Measurements from ENCODE around the gene IMPDH1.
"Not testable (repeated sequence)": the region's sequence is repeated elsewhere in the genome, so short reads cannot be mapped to it uniquely, and the experiment has no call there.

IMPDH1 gene

DNA sequence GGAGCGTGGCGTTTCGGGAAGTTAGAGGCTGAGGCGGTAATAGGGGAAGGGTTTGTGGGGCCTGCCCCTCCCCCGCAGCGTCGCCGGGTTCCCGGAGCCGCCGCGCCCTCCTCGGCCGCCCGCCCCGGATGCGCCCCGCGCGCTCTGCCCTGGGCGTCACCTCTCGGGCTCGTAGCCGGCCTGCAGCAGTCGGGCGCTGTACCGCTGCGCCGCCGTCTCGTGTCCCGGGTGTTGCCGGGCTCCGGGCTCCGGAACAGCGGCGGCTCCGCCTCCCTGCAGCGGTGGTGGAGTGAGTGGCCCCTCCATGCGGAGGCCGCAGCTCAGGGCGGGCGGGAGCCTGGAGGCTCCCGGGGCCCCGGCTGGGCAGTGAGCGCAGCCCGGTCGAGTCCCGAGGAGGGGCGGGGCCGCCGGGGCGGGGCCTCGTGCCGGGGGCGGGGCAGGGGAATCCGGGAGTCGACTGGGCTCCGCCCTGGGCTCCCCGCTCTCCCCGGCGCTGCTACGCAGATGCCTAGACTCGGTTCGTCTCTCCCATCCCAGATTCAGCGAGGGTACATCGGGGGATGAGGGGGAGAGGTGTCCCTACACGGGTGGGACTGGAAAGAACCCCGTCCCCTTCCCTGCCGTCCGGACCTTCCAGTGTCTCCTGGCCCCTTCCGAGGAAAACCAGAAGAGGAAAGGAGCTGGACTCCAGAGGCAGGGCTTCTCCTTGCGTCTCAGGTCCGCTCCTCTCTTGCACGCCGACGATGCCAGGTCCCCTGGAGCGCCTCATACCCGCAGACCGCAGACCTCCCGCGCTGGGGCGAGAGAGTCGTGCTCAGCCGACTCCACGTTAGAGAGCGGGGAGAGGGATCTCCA lies at the start of gene IMPDH1:
Gene IMPDH1, minus strand, starts transcription at position 387 of the 855 bp plus-strand sequence. Its CDS starts 81 bp downstream, at position 306.
- H3K27me3 ChIP-seq (ENCODE audit: control insufficient read depth in 2 of 2, insufficient read depth in 2 of 2, low read length in 2 of 2), result no peaks in the 10 kb centered on the region
- peak within 1 kb of the TSS; percentile 90 to 91 for H3K4me3 ChIP-seq (ENCODE audit: low read length in 2 of 2)
- no peaks in the 10 kb centered on the region for H3K9me3 ChIP-seq (ENCODE audit: control insufficient read depth in 2 of 2, low read length in 2 of 2)
- peak within 1 kb of the TSS; percentile 86 to 88 for H3K27ac ChIP-seq (ENCODE audit: low read depth in 2 of 2, low read length in 2 of 2)
- peaks cover 15 to 26% of the 10 kb centered on the region in 2 donors for H3K4me1 ChIP-seq (ENCODE audit: control insufficient read depth in 2 of 2, insufficient read depth in 2 of 2, low read length in 2 of 2)
- H3K9ac ChIP-seq (ENCODE audit: low read depth in 1 of 2, low read length in 2 of 2), result peak within 1 kb of the TSS; percentile 85
- no peaks in the 10 kb centered on the region for H3K36me3 ChIP-seq (ENCODE audit: control insufficient read depth in 2 of 2, insufficient read depth in 2 of 2, low read length in 2 of 2)

GRCh38 chr7:128459394-128459878 lies 49.7 kb upstream of the IMPDH1 start:
- Histone ChIP-seq H3K27ac (ENCODE audit: low read depth in 2 of 2, low read length in 2 of 2) (no peak overlapping the region), H3K27me3 (ENCODE audit: control insufficient read depth in 2 of 2, insufficient read depth in 2 of 2, low read length in 2 of 2) (no peaks in the 10 kb centered on the region), H3K4me1 (ENCODE audit: control insufficient read depth in 2 of 2, insufficient read depth in 2 of 2, low read length in 2 of 2) (peaks cover 19 to 32% of the 10 kb centered on the region in 2 donors), H3K36me3 (ENCODE audit: control insufficient read depth in 2 of 2, insufficient read depth in 2 of 2, low read length in 2 of 2) (peaks cover 1 to 6% of the 10 kb centered on the region in 2 donors), H3K9me3 (ENCODE audit: control insufficient read depth in 2 of 2, low read length in 2 of 2) (no peaks in the 10 kb centered on the region), H3K9ac (ENCODE audit: low read depth in 1 of 2, low read length in 2 of 2) (no peak overlapping the region), H3K4me3 (ENCODE audit: low read length in 2 of 2) (no peak overlapping the region)

DNA sequence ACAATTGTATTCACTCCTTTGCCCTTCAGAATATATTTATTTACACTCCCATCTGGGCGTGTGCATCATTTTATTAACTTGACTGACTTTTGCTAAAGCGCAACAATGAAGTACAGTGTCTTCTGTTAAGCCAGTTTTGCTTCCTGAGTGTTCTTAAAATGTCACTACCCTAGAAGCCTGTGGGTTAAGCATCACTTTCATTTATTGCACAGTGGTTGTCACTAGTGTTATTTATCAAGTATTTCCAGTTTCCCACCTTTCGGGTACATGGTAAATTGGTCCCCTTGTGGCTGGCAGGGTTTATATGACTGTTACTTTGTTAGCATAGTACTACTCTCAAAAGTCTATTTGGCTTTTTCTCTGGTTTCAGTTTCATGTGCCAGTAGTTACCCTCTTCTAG lies 49.2 kb upstream of the IMPDH1 start:
- peaks cover 1 to 6% of the 10 kb centered on the region in 2 donors for H3K36me3 ChIP-seq (ENCODE audit: control insufficient read depth in 2 of 2, insufficient read depth in 2 of 2, low read length in 2 of 2)
- H3K9me3 ChIP-seq (ENCODE audit: control insufficient read depth in 2 of 2, low read length in 2 of 2), result no peaks in the 10 kb centered on the region
- H3K27me3 ChIP-seq (ENCODE audit: control insufficient read depth in 2 of 2, insufficient read depth in 2 of 2, low read length in 2 of 2), result no peaks in the 10 kb centered on the region
- H3K4me3 ChIP-seq (ENCODE audit: low read length in 2 of 2), result no peak overlapping the region
- H3K9ac ChIP-seq (ENCODE audit: low read depth in 1 of 2, low read length in 2 of 2), result no peak overlapping the region
- H3K4me1 ChIP-seq (ENCODE audit: control insufficient read depth in 2 of 2, insufficient read depth in 2 of 2, low read length in 2 of 2), result peaks cover 19 to 36% of the 10 kb centered on the region in 2 donors
- no peak overlapping the region for H3K27ac ChIP-seq (ENCODE audit: low read depth in 2 of 2, low read length in 2 of 2)

DNA sequence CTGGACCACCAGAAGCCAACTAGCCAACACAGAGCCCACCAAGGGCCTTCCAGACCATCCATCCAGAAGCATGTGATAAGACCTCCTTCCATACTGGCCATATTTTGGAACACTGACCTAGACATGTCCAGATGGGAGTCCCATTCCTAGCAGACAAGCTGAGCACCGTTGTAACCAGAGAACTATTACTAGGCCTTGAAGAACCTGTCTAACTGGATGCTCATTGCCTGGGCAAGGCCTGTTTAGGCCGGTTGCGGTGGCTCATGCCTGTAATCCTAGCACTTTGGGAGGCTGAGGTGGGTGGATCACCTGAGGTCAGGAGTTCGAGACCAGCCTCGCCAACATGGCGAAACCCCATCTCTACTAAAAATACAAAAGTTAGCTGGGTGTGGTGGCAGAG lies 47.6 kb upstream of the IMPDH1 start:
- peak overlapping the region in 1 of 2 donors; percentile 14 for H3K9ac ChIP-seq (ENCODE audit: low read depth in 1 of 2, low read length in 2 of 2)
- not testable (repeated sequence) for H3K27ac ChIP-seq (ENCODE audit: low read depth in 2 of 2, low read length in 2 of 2); H3K9me3 ChIP-seq (ENCODE audit: control insufficient read depth in 2 of 2, low read length in 2 of 2); H3K27me3 ChIP-seq (ENCODE audit: control insufficient read depth in 2 of 2, insufficient read depth in 2 of 2, low read length in 2 of 2); H3K36me3 ChIP-seq (ENCODE audit: control insufficient read depth in 2 of 2, insufficient read depth in 2 of 2, low read length in 2 of 2); H3K4me3 ChIP-seq (ENCODE audit: low read length in 2 of 2)
- peaks cover 19 to 39% of the 10 kb centered on the region in 2 donors for H3K4me1 ChIP-seq (ENCODE audit: control insufficient read depth in 2 of 2, insufficient read depth in 2 of 2, low read length in 2 of 2)

- H3K4me3 ChIP-seq (ENCODE audit: low read length in 2 of 2), result peak overlapping the region; percentile 80 to 84
- H3K36me3 ChIP-seq (ENCODE audit: control insufficient read depth in 2 of 2, insufficient read depth in 2 of 2, low read length in 2 of 2), result peaks cover 1 to 6% of the 10 kb centered on the region in 2 donors
- H3K27me3 ChIP-seq (ENCODE audit: control insufficient read depth in 2 of 2, insufficient read depth in 2 of 2, low read length in 2 of 2), result no peaks in the 10 kb centered on the region
- H3K27ac ChIP-seq (ENCODE audit: low read depth in 2 of 2, low read length in 2 of 2), result peak overlapping the region; percentile 79 to 83
- H3K9me3 ChIP-seq (ENCODE audit: control insufficient read depth in 2 of 2, low read length in 2 of 2), result no peaks in the 10 kb centered on the region
- peak overlapping the region; percentile 80 to 88 for H3K9ac ChIP-seq (ENCODE audit: low read depth in 1 of 2, low read length in 2 of 2)
- peaks cover 19 to 39% of the 10 kb centered on the region in 2 donors for H3K4me1 ChIP-seq (ENCODE audit: control insufficient read depth in 2 of 2, insufficient read depth in 2 of 2, low read length in 2 of 2)
Measured at GRCh38 chr7:128456255-128456725, 46.5 kb upstream of the IMPDH1 start.

- Histone ChIP-seq H3K9me3 (ENCODE audit: control insufficient read depth in 2 of 2, low read length in 2 of 2) (no peaks in the 10 kb centered on the region), H3K27ac (ENCODE audit: low read depth in 2 of 2, low read length in 2 of 2) (peak within 1 kb of the TSS; percentile 79 to 83), H3K27me3 (ENCODE audit: control insufficient read depth in 2 of 2, insufficient read depth in 2 of 2, low read length in 2 of 2) (no peaks in the 10 kb centered on the region), H3K36me3 (ENCODE audit: control insufficient read depth in 2 of 2, insufficient read depth in 2 of 2, low read length in 2 of 2) (peaks cover 1 to 6% of the 10 kb centered on the region in 2 donors), H3K4me1 (ENCODE audit: control insufficient read depth in 2 of 2, insufficient read depth in 2 of 2, low read length in 2 of 2) (peaks cover 19 to 39% of the 10 kb centered on the region in 2 donors), H3K4me3 (ENCODE audit: low read length in 2 of 2) (peak within 1 kb of the TSS; percentile 80 to 84), H3K9ac (ENCODE audit: low read depth in 1 of 2, low read length in 2 of 2) (peak within 1 kb of the TSS; percentile 80 to 88)
Measured at GRCh38 chr7:128455543-128456254, 45.9 kb upstream of the IMPDH1 start, which contains the start of gene HILPDA. TSS of gene HILPDA (plus strand) at chr7:128455878. CDS start at chr7:128457269, 1,391 bp downstream.

DNA sequence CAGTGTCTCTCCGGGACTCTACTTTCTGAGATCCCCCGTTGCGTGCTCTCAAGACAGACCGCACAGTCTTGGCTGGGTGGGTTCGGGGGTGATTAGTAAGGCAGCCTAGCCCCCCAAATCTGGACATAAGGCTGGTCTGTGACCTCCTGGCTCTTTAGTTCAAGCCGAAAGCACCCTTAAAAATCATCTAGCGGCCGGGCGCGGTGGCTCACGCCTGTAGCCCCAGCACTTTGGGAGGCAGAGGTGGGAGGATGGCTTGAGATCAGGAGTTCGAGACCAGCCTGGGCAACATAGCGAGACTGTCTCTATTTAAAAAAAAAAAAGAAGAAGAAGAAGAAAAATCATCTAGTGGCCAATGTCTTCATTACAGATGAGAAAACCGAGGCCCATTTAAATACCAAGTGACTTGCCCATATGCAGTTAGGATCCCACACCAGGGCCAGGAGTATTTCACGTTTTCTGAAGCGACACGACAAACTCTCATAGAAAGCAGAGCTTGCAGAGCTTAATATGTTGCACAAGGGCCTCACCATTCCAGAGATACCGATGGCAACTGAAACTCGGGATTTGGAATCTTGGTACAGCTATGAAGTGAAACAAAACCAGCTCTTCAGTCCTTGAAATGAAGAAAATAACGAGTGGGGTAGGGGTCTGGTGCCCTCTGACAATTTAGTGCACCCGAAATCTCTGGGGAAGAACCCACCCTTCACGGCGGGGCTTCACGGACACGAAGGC lies 45.2 kb upstream of the IMPDH1 start:
- Histone ChIP-seq H3K4me1 (ENCODE audit: control insufficient read depth in 2 of 2, insufficient read depth in 2 of 2, low read length in 2 of 2) (peaks cover 19 to 39% of the 10 kb centered on the region in 2 donors), H3K36me3 (ENCODE audit: control insufficient read depth in 2 of 2, insufficient read depth in 2 of 2, low read length in 2 of 2) (peaks cover 1 to 6% of the 10 kb centered on the region in 2 donors), H3K4me3 (ENCODE audit: low read length in 2 of 2) (peak overlapping the region; percentile 80 to 84), H3K27ac (ENCODE audit: low read depth in 2 of 2, low read length in 2 of 2) (peak overlapping the region; percentile 79 to 83), H3K27me3 (ENCODE audit: control insufficient read depth in 2 of 2, insufficient read depth in 2 of 2, low read length in 2 of 2) (no peaks in the 10 kb centered on the region), H3K9me3 (ENCODE audit: control insufficient read depth in 2 of 2, low read length in 2 of 2) (no peaks in the 10 kb centered on the region), H3K9ac (ENCODE audit: low read depth in 1 of 2, low read length in 2 of 2) (peak overlapping the region; percentile 80 to 86)

DNA sequence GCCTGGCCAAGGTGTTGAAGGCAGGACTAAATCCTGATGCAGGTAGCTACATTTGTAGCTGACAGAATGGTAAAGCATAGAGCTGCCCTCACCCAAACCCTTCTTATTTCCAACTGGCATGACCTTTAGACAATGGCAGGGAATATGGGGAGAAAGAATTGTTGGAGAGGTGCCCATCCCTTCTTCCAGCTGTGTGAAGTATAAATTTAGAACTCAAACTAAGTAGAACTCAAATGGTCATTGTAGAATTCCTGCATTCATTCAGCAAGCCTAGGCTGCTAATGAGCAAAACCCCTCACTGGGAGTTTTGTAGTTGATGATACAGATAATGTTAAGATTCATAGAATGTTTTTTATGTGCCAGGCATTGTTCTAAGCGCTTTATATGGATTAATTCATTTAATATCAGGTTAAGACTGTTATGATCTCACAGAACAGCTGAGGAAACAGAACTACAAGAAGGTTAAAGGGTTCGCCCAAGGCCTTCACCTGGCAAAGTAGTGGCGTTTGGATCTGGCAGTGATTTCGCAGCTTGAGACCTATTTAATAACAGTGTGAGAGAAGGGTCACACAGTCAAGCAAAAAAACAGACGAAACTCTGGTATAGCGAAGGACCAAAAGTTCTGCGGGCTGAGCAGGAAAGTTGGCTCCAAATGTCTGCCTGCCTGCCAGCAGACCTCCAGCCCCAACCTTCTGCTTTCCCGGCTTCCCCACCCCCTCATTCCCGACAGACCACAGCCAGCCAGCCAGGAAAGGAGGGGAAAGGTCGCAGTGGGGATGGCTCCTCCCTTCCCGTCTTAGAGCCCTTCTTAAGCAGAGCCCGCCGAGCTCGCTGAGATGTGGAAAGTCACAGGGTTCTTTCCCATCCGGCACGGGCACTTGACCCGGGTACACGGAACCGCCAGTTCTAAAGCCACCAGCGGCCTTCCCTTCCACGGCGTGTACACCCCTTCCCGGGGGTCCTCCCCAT lies 44.3 kb upstream of the IMPDH1 start:
- H3K9ac ChIP-seq (ENCODE audit: low read depth in 1 of 2, low read length in 2 of 2), result no peak overlapping the region
- peaks cover 1 to 6% of the 10 kb centered on the region in 2 donors for H3K36me3 ChIP-seq (ENCODE audit: control insufficient read depth in 2 of 2, insufficient read depth in 2 of 2, low read length in 2 of 2)
- peaks cover 18 to 32% of the 10 kb centered on the region in 2 donors for H3K4me1 ChIP-seq (ENCODE audit: control insufficient read depth in 2 of 2, insufficient read depth in 2 of 2, low read length in 2 of 2)
- no peaks in the 10 kb centered on the region for H3K9me3 ChIP-seq (ENCODE audit: control insufficient read depth in 2 of 2, low read length in 2 of 2)
- peak overlapping the region; percentile 79 to 83 for H3K27ac ChIP-seq (ENCODE audit: low read depth in 2 of 2, low read length in 2 of 2)
- peak overlapping the region in 1 of 2 donors; percentile 2 for H3K4me3 ChIP-seq (ENCODE audit: low read length in 2 of 2)
- H3K27me3 ChIP-seq (ENCODE audit: control insufficient read depth in 2 of 2, insufficient read depth in 2 of 2, low read length in 2 of 2), result no peaks in the 10 kb centered on the region

- H3K36me3 ChIP-seq (ENCODE audit: control insufficient read depth in 2 of 2, insufficient read depth in 2 of 2, low read length in 2 of 2), result peaks cover 1 to 2% of the 10 kb centered on the region in 2 donors
- H3K27me3 ChIP-seq (ENCODE audit: control insufficient read depth in 2 of 2, insufficient read depth in 2 of 2, low read length in 2 of 2), result no peaks in the 10 kb centered on the region
- H3K9ac ChIP-seq (ENCODE audit: low read depth in 1 of 2, low read length in 2 of 2), result no peak overlapping the region
- H3K4me3 ChIP-seq (ENCODE audit: low read length in 2 of 2), result no peak overlapping the region
- no peak overlapping the region for H3K27ac ChIP-seq (ENCODE audit: low read depth in 2 of 2, low read length in 2 of 2)
- no peaks in the 10 kb centered on the region for H3K9me3 ChIP-seq (ENCODE audit: control insufficient read depth in 2 of 2, low read length in 2 of 2)
- H3K4me1 ChIP-seq (ENCODE audit: control insufficient read depth in 2 of 2, insufficient read depth in 2 of 2, low read length in 2 of 2), result peaks cover 7 to 25% of the 10 kb centered on the region in 2 donors
Measured at GRCh38 chr7:128452552-128452951, 42.8 kb upstream of the IMPDH1 start.

Measured in mucosa of rectum (tissue), 2 donors.